Nephron (organoid): ENCODE data around the gene PLIN3.
"Not testable (repeated sequence)": the region's sequence is repeated elsewhere in the genome, so short reads cannot be mapped to it uniquely, and the experiment has no call there.

ENCODE experiments used
- H3K27ac Mint-ChIP-seq, 3 experiments: 2 replicates each; pipeline ENCODE4 v1.8.0; 2020; ENCODE audit warnings: mixed read lengths in 3 of 3, mild to moderate bottlenecking in 2 of 3, moderate library complexity in 1 of 3
- H3K27me3 Mint-ChIP-seq: 2 replicates; pipeline ENCODE4 v1.8.0; 2021; ENCODE audit warnings: low read depth, mild to moderate bottlenecking, moderate library complexity, mixed read lengths
- H3K36me3 Mint-ChIP-seq: 2 replicates; pipeline ENCODE4 v1.8.0; 2020; ENCODE audit warnings: low read depth, mixed read lengths
- H3K4me1 Mint-ChIP-seq: 2 replicates; pipeline ENCODE4 v1.8.0; 2020; ENCODE audit warnings: mixed read lengths
- H3K4me3 Mint-ChIP-seq, 3 experiments: 2 replicates each; pipeline ENCODE4 v1.8.0; 2020; ENCODE audit warnings: mild to moderate bottlenecking in 3 of 3, mixed read lengths in 3 of 3, moderate library complexity in 2 of 3
- H3K9me3 Mint-ChIP-seq: 2 replicates; pipeline ENCODE4 v1.8.0; 2020; ENCODE audit warnings: mixed read lengths
- TF ChIP-seq, protein P1 (sequence below), 3 experiments: fragments of 200-600 bp; sonication (generic); IDR thresholded peaks; one replicate each; pipeline ENCODE4 v1.5.0; 2021; ENCODE audit warnings: antibody characterized with exemption in 3 of 3; ENCODE audit not compliant: unreplicated experiment in 3 of 3

Gene PLIN3

DNA sequence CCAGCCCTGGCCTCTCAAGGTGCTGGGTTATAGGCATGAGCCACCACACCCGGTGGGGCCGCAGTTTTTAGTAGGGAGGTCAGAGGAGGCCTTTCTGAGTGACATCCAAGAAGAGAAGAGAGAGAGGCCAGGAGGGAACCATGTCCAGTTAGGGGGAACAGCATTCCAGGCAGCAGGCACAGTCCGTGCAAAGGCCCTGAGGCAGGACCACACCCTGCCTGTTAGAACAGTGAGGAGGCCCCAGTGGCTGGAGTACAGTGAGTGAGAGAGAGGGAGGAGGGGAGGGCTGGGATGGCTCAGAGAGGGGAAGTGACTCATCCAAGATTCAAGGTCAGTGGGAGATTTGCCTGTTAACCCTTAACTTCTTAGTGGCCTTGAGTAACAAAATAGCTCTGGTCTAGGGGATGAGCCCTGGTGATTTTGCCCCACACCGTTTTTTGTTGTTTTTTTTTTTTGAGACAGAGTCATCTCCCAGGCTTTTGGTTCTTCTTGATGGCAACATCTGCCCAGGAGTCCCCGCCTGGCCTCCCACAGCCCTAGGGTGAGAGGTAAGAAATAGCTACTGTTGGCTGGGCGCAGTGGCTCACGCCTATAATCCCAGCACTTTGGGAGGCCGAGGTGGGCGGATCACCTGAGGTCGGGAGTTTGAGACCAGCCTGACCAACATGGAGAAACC is 2.7 kb upstream of the PLIN3 start:
- Mint-ChIP-seq H3K4me1 (peaks cover 9% of the 10 kb centered on the region), H3K27me3 (peaks cover 10% of the 10 kb centered on the region), H3K27ac (peak overlapping the region in 1 of 3 experiments; percentile 24), H3K4me3 (peak overlapping the region in 2 of 3 experiments; percentile 22 to 38), H3K9me3 (no peaks in the 10 kb centered on the region), H3K36me3 (no peaks in the 10 kb centered on the region)
- TF ChIP-seq, protein P1, sequence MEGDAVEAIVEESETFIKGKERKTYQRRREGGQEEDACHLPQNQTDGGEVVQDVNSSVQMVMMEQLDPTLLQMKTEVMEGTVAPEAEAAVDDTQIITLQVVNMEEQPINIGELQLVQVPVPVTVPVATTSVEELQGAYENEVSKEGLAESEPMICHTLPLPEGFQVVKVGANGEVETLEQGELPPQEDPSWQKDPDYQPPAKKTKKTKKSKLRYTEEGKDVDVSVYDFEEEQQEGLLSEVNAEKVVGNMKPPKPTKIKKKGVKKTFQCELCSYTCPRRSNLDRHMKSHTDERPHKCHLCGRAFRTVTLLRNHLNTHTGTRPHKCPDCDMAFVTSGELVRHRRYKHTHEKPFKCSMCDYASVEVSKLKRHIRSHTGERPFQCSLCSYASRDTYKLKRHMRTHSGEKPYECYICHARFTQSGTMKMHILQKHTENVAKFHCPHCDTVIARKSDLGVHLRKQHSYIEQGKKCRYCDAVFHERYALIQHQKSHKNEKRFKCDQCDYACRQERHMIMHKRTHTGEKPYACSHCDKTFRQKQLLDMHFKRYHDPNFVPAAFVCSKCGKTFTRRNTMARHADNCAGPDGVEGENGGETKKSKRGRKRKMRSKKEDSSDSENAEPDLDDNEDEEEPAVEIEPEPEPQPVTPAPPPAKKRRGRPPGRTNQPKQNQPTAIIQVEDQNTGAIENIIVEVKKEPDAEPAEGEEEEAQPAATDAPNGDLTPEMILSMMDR (IDR thresholded peaks at IDR 0.05; ENCODE audit: unreplicated experiment in 3 of 3) = no peak

DNA sequence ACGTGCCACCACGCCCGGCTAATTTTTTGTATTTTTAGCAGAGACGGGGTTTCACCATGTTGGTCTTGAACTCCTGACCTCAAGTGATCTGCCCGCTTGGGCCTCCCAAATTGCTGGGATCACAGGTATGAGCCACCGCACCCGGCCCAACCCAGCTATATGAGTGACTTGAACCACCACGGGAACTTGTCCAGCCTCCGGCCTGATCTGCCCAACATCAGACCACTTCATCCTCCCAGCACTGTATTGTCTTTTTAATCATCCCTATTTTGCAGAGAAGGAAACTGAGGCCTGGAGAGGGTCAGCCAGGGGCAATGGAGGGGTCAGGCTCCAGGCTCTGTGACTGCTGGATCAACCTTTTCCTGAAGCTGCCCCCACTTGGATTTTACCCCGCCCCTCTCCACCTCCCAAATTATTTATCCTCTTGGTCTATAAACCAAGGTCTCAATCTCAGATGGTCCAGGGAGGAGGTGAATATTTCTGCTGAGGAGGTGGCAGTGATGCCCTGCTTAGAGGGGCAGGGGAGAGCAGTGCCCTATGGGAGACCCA is 893 bp upstream of the PLIN3 start:
- TF ChIP-seq, protein P1 (IDR thresholded peaks at IDR 0.05; ENCODE audit: unreplicated experiment in 3 of 3) = no peak
- peaks cover 3% of the 10 kb centered on the region for H3K27me3 Mint-ChIP-seq
- peaks cover 8% of the 10 kb centered on the region for H3K36me3 Mint-ChIP-seq
- H3K9me3 Mint-ChIP-seq = no peaks in the 10 kb centered on the region
- H3K27ac Mint-ChIP-seq = no peak overlapping the region
- H3K4me3 Mint-ChIP-seq = peak overlapping the region; percentile 85 to 90 (median 89)
- peaks cover 5% of the 10 kb centered on the region for H3K4me1 Mint-ChIP-seq

- Mint-ChIP-seq H3K36me3 (peaks cover 8% of the 10 kb centered on the region), H3K4me3 (peak overlapping the region; percentile 85 to 90 (median 89)), H3K27me3 (no peaks in the 10 kb centered on the region), H3K9me3 (no peaks in the 10 kb centered on the region), H3K4me1 (peaks cover 5% of the 10 kb centered on the region), H3K27ac (peak overlapping the region in 2 of 3 experiments; percentile 22 to 24)
- TF ChIP-seq, protein P1 (IDR thresholded peaks at IDR 0.05; ENCODE audit: unreplicated experiment in 3 of 3) = no peak
Measured at GRCh38 chr19:4866595-4867424, 657 bp downstream of the PLIN3 start.

- H3K27me3 Mint-ChIP-seq = no peaks in the 10 kb centered on the region
- no peaks in the 10 kb centered on the region for H3K9me3 Mint-ChIP-seq
- TF ChIP-seq, protein P1 (IDR thresholded peaks at IDR 0.05; ENCODE audit: unreplicated experiment in 3 of 3) = no peak
- H3K4me3 Mint-ChIP-seq = no peak overlapping the region
- H3K36me3 Mint-ChIP-seq = peaks cover 14% of the 10 kb centered on the region
- H3K4me1 Mint-ChIP-seq = no peaks in the 10 kb centered on the region
- H3K27ac Mint-ChIP-seq = no peak overlapping the region
Measured at GRCh38 chr19:4861147-4861546, 6.3 kb downstream of the PLIN3 start.

- Mint-ChIP-seq H3K9me3 (no peaks in the 10 kb centered on the region), H3K4me3 (no peak overlapping the region), H3K27ac (no peak overlapping the region), H3K27me3 (no peaks in the 10 kb centered on the region), H3K4me1 (no peaks in the 10 kb centered on the region), H3K36me3 (peaks cover 22% of the 10 kb centered on the region)
- TF ChIP-seq, protein P1 (IDR thresholded peaks at IDR 0.05; ENCODE audit: unreplicated experiment in 3 of 3) = no peak
Measured at GRCh38 chr19:4859697-4860096, 7.8 kb downstream of the PLIN3 start.

DNA sequence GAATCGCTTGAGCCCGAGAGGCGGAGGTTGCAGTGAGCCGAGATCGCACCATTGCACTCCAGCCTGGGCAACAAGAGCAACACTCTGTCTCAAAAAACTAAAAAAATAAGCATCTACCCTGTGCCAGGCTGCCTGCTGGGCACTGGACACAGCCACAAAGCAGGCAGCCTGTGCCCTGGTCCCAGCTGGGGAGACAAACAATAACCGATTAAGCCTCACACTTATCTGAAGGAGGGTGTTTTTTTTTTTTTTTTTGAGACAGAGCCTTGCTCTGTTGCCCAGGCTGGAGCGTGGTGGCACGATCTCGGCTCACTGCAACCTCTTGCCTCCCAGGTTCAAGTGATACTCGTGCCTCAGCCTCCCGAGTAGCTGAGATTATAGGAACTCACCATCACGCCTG is 11.0 kb downstream of the PLIN3 start:
- H3K4me1 Mint-ChIP-seq, H3K27me3 Mint-ChIP-seq, H3K9me3 Mint-ChIP-seq, H3K27ac Mint-ChIP-seq, H3K4me3 Mint-ChIP-seq: not testable (repeated sequence)
- peaks cover 31% of the 10 kb centered on the region for H3K36me3 Mint-ChIP-seq

DNA sequence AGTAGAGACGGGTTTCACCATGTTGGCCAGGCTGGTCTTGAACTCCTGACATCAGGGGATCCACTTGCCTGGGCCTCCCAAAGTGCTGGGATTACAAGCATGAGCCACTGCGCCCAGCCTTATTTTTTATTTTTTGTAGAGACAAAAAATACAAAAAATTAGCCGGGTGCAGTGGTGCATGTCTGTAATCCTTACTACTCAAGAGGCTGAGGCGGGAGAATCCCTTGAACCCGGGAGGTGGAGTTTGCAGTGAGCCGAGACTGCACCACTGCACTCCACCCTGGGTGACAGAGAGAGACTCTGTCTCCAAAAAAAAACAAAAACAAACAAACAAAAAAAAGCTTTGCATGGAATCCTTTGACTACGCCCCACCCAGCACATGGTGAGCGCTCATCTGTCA is 14.0 kb downstream of the PLIN3 start:
- H3K27me3 Mint-ChIP-seq, H3K4me3 Mint-ChIP-seq, H3K9me3 Mint-ChIP-seq, H3K4me1 Mint-ChIP-seq, H3K27ac Mint-ChIP-seq: not testable (repeated sequence)
- peaks cover 37% of the 10 kb centered on the region for H3K36me3 Mint-ChIP-seq
